IMR-90 (cell line): ENCODE measurements around the gene TNFAIP8L1. TPM values are rescaled to one million over a fixed set of nuclear protein-coding genes. Genes with fewer than 3 reads are reported as not detected.
A peak's percentile ranks its signal among the peaks of the same experiment; 100 is the strongest.

ENCODE experiments used
- ATAC-seq: fragments of 200-7000 bp; cut with Tn5 transposase; 2 replicates; pipeline ENCODE4 v1.9.1; 2020; ENCODE audit warnings: low read depth, mild to moderate bottlenecking, moderate library complexity
- BruUV-seq: library from RNA; stranded (reverse); fragments of 400-500 nt; replicated peaks from 2 replicates; lab custom pipeline; 2021; lab: Mats Ljungman, UMichigan
- CTCF ChIA-PET: fragments of 300-600 bp; formaldehyde crosslinking; extraction: SDS; loops from one replicate; lab custom pipeline; 2021; ENCODE audit warnings: antibody characterized with exemption; lab: Yijun Ruan, JAX
- POLR2A ChIA-PET: fragments of 300-600 bp; sonication (Branson Sonifier 250); formaldehyde crosslinking; loops from one replicate; lab custom pipeline; 2022; ENCODE audit warnings: antibody characterized with exemption; ENCODE audit not compliant: unreplicated experiment; lab: Charles Lee
- DNase-seq: peaks from one replicate; pipeline ENCODE4 v3.0.0; 2013
- H2AFZ ChIP-seq: replicated peaks from 2 replicates; pipeline ENCODE3; 2013; ENCODE audit warnings: low read length, mild to moderate bottlenecking; ENCODE audit not compliant: poor library complexity
- H2AK5ac ChIP-seq: 2 replicates; pipeline ENCODE4 v1.6.1; 2013; ENCODE audit warnings: low read depth, low read length, inconsistent platforms
- H2AK9ac ChIP-seq: replicated peaks from 2 replicates; pipeline ENCODE3; 2013; ENCODE audit warnings: mild to moderate bottlenecking, low read depth, low read length, moderate library complexity; ENCODE audit not compliant: poor library complexity
- H2BK120ac ChIP-seq: 2 replicates; pipeline ENCODE4 v1.6.1; 2013; ENCODE audit warnings: low read depth, low read length, inconsistent platforms
- H2BK15ac ChIP-seq: 3 replicates; pipeline ENCODE4 v1.6.1; 2013; ENCODE audit warnings: low read depth, low read length, inconsistent platforms
- H2BK20ac ChIP-seq: 2 replicates; pipeline ENCODE4 v1.6.1; 2013; ENCODE audit warnings: low read depth, mild to moderate bottlenecking, inconsistent platforms, low read length, moderate library complexity
- H2BK5ac ChIP-seq: 2 replicates; pipeline ENCODE4 v1.6.1; 2013; ENCODE audit warnings: mild to moderate bottlenecking, low read depth, low read length, inconsistent platforms; ENCODE audit not compliant: poor library complexity, severe bottlenecking
- H3K14ac ChIP-seq: replicated peaks from 2 replicates; pipeline ENCODE4 v1.6.1; 2013; ENCODE audit warnings: low read depth, low read length, inconsistent platforms
- H3K18ac ChIP-seq: 2 replicates; pipeline ENCODE4 v1.6.1; 2013; ENCODE audit warnings: low read depth, low read length, control low read depth
- H3K23ac ChIP-seq: 2 replicates; pipeline ENCODE4 v1.6.1; 2013; ENCODE audit warnings: low read depth, low read length, inconsistent platforms
- H3K27ac ChIP-seq: 2 replicates; pipeline ENCODE4 v1.5.1; 2013; ENCODE audit warnings: mild to moderate bottlenecking, control low read depth, low read length; ENCODE audit not compliant: insufficient read depth
- H3K27me3 ChIP-seq: 2 replicates; pipeline ENCODE4 v1.6.1; 2013; ENCODE audit warnings: low read length; ENCODE audit not compliant: control insufficient read depth, insufficient read depth
- H3K36me3 ChIP-seq: 2 replicates; pipeline ENCODE4 v1.6.1; 2013; ENCODE audit warnings: low read length, mixed read lengths; ENCODE audit not compliant: control insufficient read depth, insufficient read depth
- H3K4ac ChIP-seq: 2 replicates; pipeline ENCODE4 v1.6.1; 2013; ENCODE audit warnings: low read depth, low read length, inconsistent platforms
- H3K4me1 ChIP-seq: 2 replicates; pipeline ENCODE4 v1.6.1; 2013; ENCODE audit warnings: low read length, mixed read lengths; ENCODE audit not compliant: control insufficient read depth, insufficient read depth
- H3K4me2 ChIP-seq: 2 replicates; pipeline ENCODE4 v1.6.1; 2013; ENCODE audit warnings: low read depth, mild to moderate bottlenecking, control low read depth, low read length, moderate library complexity
- H3K4me3 ChIP-seq: 2 replicates; pipeline ENCODE4 v1.5.1; 2013; ENCODE audit warnings: low read depth, mild to moderate bottlenecking, control low read depth, low read length, moderate library complexity; ENCODE audit not compliant: insufficient read depth
- H3K56ac ChIP-seq: 2 replicates; pipeline ENCODE4 v1.6.1; 2013; ENCODE audit warnings: low read length, inconsistent platforms; ENCODE audit not compliant: insufficient read depth; ENCODE audit errors: extremely low read depth
- H3K79me1 ChIP-seq, 2 experiments: 2 replicates each; pipeline ENCODE4 v1.6.1; 2013; ENCODE audit warnings: low read length in 2 of 2, inconsistent platforms in 1 of 2, low read depth in 1 of 2
- H3K9ac ChIP-seq: 2 replicates; pipeline ENCODE4 v1.6.1; 2013; ENCODE audit warnings: low read depth, low read length, control low read depth
- H3K9me1 ChIP-seq: 2 replicates; pipeline ENCODE4 v1.6.1; 2013; ENCODE audit warnings: low read length, inconsistent platforms; ENCODE audit not compliant: insufficient read depth
- H3K9me3 ChIP-seq: 2 replicates; pipeline ENCODE4 v1.6.1; 2013; ENCODE audit warnings: low read length; ENCODE audit not compliant: control insufficient read depth, insufficient read depth
- H4K20me1 ChIP-seq: 2 replicates; pipeline ENCODE4 v1.6.1; 2013; ENCODE audit warnings: low read length, inconsistent platforms; ENCODE audit not compliant: insufficient read depth
- H4K5ac ChIP-seq: 2 replicates; pipeline ENCODE4 v1.6.1; 2013; ENCODE audit warnings: mild to moderate bottlenecking, low read depth, low read length, control low read depth
- H4K8ac ChIP-seq, 2 experiments: 2 replicates each; pipeline ENCODE4 v1.6.1; 2013; ENCODE audit warnings: low read depth in 2 of 2, low read length in 2 of 2, control low read depth in 1 of 2, inconsistent platforms in 1 of 2
- H4K91ac ChIP-seq: 2 replicates; pipeline ENCODE4 v1.6.1; 2013; ENCODE audit warnings: low read depth, low read length, inconsistent platforms; ENCODE audit not compliant: insufficient read depth
- ELK1 ChIP-seq: fragments of 150-350 bp; IDR thresholded peaks from 2 replicates; pipeline ENCODE4 v1.6.1; 2016; ENCODE audit warnings: low read depth, mild to moderate bottlenecking, low read length, moderate library complexity, borderline replicate concordance
- MAFK ChIP-seq: IDR thresholded peaks from 2 replicates; pipeline ENCODE4 v1.6.1; 2012; ENCODE audit warnings: low read depth, low read length, improper control_type of control experiment
- RAD21 ChIP-seq: IDR thresholded peaks from 2 replicates; pipeline ENCODE4 v1.6.1; 2012; ENCODE audit warnings: low read length, improper control_type of control experiment
- WGBS, 2 experiments: methylation state at CpG; one replicate each; pipeline versions ENCODE4 v1.1.5 to v1.1.7; 2013; ENCODE audit warnings: missing lambda C conversion rate in 2 of 2; ENCODE audit not compliant: insufficient read length in 1 of 2; ENCODE audit errors: extremely low coverage in 2 of 2; 5-methylcytosine and 5-hydroxymethylcytosine counted together
- dilution Hi-C: fragments of 300-500 bp; cut with HindIII; formaldehyde crosslinking; loops from one replicate; pipeline ENCODE4 v1.14.3; 2018; ENCODE audit warnings: low sequenced_read_pairs; ENCODE audit not compliant: unreplicated experiment
- in situ Hi-C: fragments of 300-500 bp; cut with MboI; formaldehyde crosslinking; loops from 3 replicates; pipeline ENCODE4 v1.14.3; 2019; ENCODE audit warnings: low sequenced_read_pairs, inconsistent platforms, mixed read lengths
- intact Hi-C: fragments of 100-400 bp; cut with micrococcal nuclease; formaldehyde crosslinking; loops from 2 replicates; pipeline ENCODE4 v1.10.0; 2022
- polyA plus RNA-seq, 3 experiments: library from polyadenylated mRNA; depleted of rRNA; stranded (reverse); fragments of >200 nt; gene quantifications; 2 replicates each; pipeline ENCODE4 v1.2.3, GENCODE V29; 2012; ENCODE audit warnings: low replicate concordance in 1 of 3
- total RNA-seq: library from RNA; depleted of rRNA; stranded (reverse); fragments of >200 nt; gene quantifications from 2 replicates; pipeline ENCODE4 v1.2.3, GENCODE V29; 2012

The TNFAIP8L1 gene
- total and polyA plus RNA-seq, 2 of the 4 experiments (the other 2 are of a cell fraction) = 2.5 to 6.0 TPM

GRCh38 chr19:4636761-4637160 lies 2.6 kb upstream of the TNFAIP8L1 start:
- Histone ChIP-seq H3K9me3 (no peaks in the 10 kb centered on the region), H3K9ac (peak overlapping the region; percentile 73), H3K27me3 (no peaks in the 10 kb centered on the region), H4K8ac (peak overlapping the region; percentile 87 to 93), H3K4me1 (peaks cover 21% of the 10 kb centered on the region), H3K4me2 (peak overlapping the region; percentile 82), H3K9me1 (peaks cover 6% of the 10 kb centered on the region), H2BK15ac (peak overlapping the region; percentile 79; the same call in 1 of the 3 replicates), H2BK120ac (peak overlapping the region; percentile 83), H4K20me1 (no peaks in the 10 kb centered on the region), H3K27ac (no peak overlapping the region), H4K91ac (peak overlapping the region; percentile 92), H2BK20ac (peak overlapping the region; percentile 70; the same call in 1 of the 2 replicates), H3K36me3 (no peaks in the 10 kb centered on the region), H2AK5ac (peak overlapping the region; percentile 67; the same call in 1 of the 2 replicates), H3K14ac (peak overlapping the region; percentile 76), H2AFZ (peak overlapping the region; percentile 92), H2BK5ac (no peak overlapping the region), H3K79me1 (peaks cover 20 to 25% of the 10 kb centered on the region in 2 experiments), H3K18ac (no peak overlapping the region), H3K4ac (peak overlapping the region; percentile 80), H3K23ac (peak overlapping the region; percentile 41; the same call in 1 of the 2 replicates), H3K4me3 (no peak overlapping the region), H4K5ac (peak overlapping the region; percentile 61), H2AK9ac (peak overlapping the region; percentile 60), H3K56ac (peak overlapping the region; percentile 29; the same call in 1 of the 2 replicates)
- dilution Hi-C loops = no loop called here
- in situ Hi-C loops = loop anchor here (5.0 kb wide), 1 partner anchor 59 kb away; no protein-coding TSS in a partner anchor
- ATAC-seq (no peak), DNase-seq (no peak)
- WGBS, 2 experiments = 59% methylated on average over 3 of the region's 8 CpGs; no CpG with 5 or more reads in 1 of the 2 experiments
- CTCF ChIA-PET = interaction anchor here (0.9 to 1.4 kb wide), 4 partner anchors 59 to 110 kb away, joined by 3 to 11 read pairs (median 4); no protein-coding TSS in a partner anchor
- intact Hi-C loops = loop anchor here (1.0 to 5.0 kb wide), 3 partner anchors 60 to 164 kb away; partner anchors contain the start of genes HDGFL2 and SEMA6B
- BruUV-seq = no TSS peak
- TF ChIP-seq RAD21 = no peak
- no peak for TF ChIP-seq ELK1
- no peak for TF ChIP-seq MAFK
- POLR2A ChIA-PET = no interaction called here
